ENCODE results near the gene CFAP43. TPM values are rescaled to one million over a fixed set of nuclear protein-coding genes. Genes with fewer than 3 reads are reported as not detected.

The CFAP43 gene, protein sequence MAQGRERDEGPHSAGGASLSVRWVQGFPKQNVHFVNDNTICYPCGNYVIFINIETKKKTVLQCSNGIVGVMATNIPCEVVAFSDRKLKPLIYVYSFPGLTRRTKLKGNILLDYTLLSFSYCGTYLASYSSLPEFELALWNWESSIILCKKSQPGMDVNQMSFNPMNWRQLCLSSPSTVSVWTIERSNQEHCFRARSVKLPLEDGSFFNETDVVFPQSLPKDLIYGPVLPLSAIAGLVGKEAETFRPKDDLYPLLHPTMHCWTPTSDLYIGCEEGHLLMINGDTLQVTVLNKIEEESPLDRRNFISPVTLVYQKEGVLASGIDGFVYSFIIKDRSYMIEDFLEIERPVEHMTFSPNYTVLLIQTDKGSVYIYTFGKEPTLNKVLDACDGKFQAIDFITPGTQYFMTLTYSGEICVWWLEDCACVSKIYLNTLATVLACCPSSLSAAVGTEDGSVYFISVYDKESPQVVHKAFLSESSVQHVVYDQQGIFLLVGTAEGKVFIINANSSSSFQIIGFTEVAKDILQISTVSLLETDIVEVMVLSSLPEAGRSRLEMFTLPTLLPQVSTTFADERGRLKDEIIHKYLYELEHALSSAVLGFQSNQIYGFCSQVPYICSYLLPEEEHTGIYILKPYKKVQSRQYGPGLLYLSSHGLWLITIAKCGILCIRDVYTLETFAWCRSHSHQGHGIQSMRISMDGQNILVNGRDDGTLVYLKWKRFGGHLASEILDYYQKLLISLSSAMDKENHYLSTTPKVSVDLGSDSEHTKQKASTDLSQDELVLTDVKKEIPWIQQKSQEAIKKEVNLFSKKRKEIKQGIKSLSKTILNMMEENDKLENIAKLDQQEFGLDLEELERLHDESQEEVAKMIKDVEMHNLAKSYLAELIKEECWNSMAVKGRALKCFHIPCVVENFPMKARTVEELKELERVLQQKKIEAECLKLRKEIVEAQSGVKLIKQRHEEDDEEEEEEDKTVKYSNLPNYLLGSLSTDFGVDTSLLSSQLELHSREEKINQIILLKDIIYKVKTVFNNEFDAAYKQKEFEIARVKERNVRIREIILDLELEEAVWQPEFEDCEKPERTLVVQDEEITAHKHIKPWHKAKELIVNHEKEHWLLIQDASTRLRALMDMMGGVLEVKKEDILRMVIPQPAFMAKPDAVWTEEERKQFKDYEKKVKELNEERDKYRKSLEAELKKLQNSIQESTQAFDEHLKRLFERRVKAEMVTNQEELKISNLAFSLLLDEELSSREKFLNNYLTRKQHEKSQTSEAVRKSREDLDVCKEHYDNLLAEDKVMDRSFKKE (N-terminal part only)
- under 1 TPM; 0.16 to 0.39 TPM for total RNA-seq
- not detected for polyA plus RNA-seq
- total RNA-seq: 0 to 1.2 (median 0.39) reads per million in 6 experiments

GRCh38 chr10:104231784-104232612 lies at the start of gene CFAP43:
TSS of gene CFAP43 (minus strand) at chr10:104232364. CDS start at chr10:104232246, 118 bp downstream.
- Mint-ChIP-seq H3K27ac (peak within 1 kb of the TSS; percentile 48 to 96 (median 92)), H3K36me3 (no peaks in the 10 kb centered on the region), H3K4me1 (peaks cover 5 to 17% (median 12%) of the 10 kb centered on the region in 4 donors), H3K27me3 (peaks cover 0 to 16% (median 10%) of the 10 kb centered on the region in 5 donors), H3K9me3 (peaks cover 0 to 11% (median 5%) of the 10 kb centered on the region in 9 donors), H3K4me3 (peak within 1 kb of the TSS; percentile 85 to 93 (median 90))
- POLR2A ChIA-PET: interaction anchor here (1.4 kb wide), 1 partner anchor 110 kb away, joined by 6 read pairs; the partner anchor contains the start of gene SFR1
- peak; percentile 98 to 100 (median 99) for DNase-seq
- ATAC-seq: peak; percentile 97 to 99

DNA sequence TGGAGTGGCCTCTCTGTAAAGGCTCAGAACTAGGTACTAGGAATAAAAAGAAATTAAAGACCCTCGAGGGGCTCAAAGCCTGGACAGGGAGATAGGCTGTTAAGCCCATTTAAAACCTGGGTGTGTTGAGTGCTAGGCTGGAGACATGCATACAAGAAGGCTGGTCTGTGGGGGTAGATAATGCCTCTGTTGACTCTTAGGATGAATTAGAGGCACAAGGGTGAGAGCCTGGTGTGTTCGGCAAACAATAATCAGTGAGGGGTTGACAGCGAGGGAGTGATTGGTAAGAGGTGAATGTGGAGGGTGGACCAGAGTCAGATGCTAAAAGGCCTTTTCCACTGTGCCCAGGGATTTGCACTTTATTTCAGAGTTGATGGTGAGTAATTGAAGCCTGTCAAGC lies 49.5 kb upstream of the CFAP43 start:
- Mint-ChIP-seq H3K4me1 (no peaks in the 10 kb centered on the region), H3K27me3 (peaks cover 0 to 11% (median 2%) of the 10 kb centered on the region in 5 donors), H3K9me3 (no peaks in the 10 kb centered on the region), H3K27ac (no peak overlapping the region), H3K36me3 (no peaks in the 10 kb centered on the region), H3K4me3 (no peak overlapping the region)
- POLR2A ChIA-PET: no interaction called here
- no peak for ATAC-seq
- no peak for DNase-seq

GRCh38 chr10:104279550-104280259 lies 47.5 kb upstream of the CFAP43 start:
- Mint-ChIP-seq H3K27me3 (peaks cover 0 to 22% (median 6%) of the 10 kb centered on the region in 5 donors), H3K27ac (peak overlapping the region in 1 of 10 donors; percentile 61), H3K36me3 (no peaks in the 10 kb centered on the region), H3K4me3 (no peak overlapping the region), H3K9me3 (no peaks in the 10 kb centered on the region), H3K4me1 (peaks cover 0 to 3% (median under 1%) of the 10 kb centered on the region in 4 donors)
- ATAC-seq (no peak), DNase-seq (no peak)
- POLR2A ChIA-PET: interaction anchor here (1.2 kb wide), 1 partner anchor 25 kb away, joined by 7 read pairs; the partner anchor contains the start of gene GSTO1

- Mint-ChIP-seq H3K27me3 (peaks cover 0 to 23% (median 6%) of the 10 kb centered on the region in 5 donors), H3K36me3 (no peaks in the 10 kb centered on the region), H3K4me3 (no peak overlapping the region), H3K27ac (no peak overlapping the region), H3K4me1 (peaks cover 0 to 7% (median 3%) of the 10 kb centered on the region in 4 donors), H3K9me3 (no peaks in the 10 kb centered on the region)
- POLR2A ChIA-PET: no interaction called here
- ATAC-seq: no peak
- DNase-seq: no peak
Observed at GRCh38 chr10:104277785-104278184, 45.6 kb upstream of the CFAP43 start.

GRCh38 chr10:104276192-104276591 lies 44.0 kb upstream of the CFAP43 start:
- POLR2A ChIA-PET: no interaction called here
- H3K4me3 Mint-ChIP-seq: no peak overlapping the region

GRCh38 chr10:104274762-104275721 lies 42.9 kb upstream of the CFAP43 start:
- H3K9me3 Mint-ChIP-seq: no peaks in the 10 kb centered on the region
- H3K27ac Mint-ChIP-seq: peak overlapping the region in 1 of 10 donors; percentile 29

More at GRCh38 chr10:104276192-104276591, 44.0 kb upstream of the CFAP43 start:
- Mint-ChIP-seq H3K9me3 (no peaks in the 10 kb centered on the region), H3K36me3 (no peaks in the 10 kb centered on the region), H3K4me1 (peaks cover 0 to 7% (median 4%) of the 10 kb centered on the region in 4 donors), H3K27ac (no peak overlapping the region), H3K27me3 (peaks cover 0 to 23% (median 6%) of the 10 kb centered on the region in 5 donors)
- no peak for DNase-seq
- no peak for ATAC-seq

DNA sequence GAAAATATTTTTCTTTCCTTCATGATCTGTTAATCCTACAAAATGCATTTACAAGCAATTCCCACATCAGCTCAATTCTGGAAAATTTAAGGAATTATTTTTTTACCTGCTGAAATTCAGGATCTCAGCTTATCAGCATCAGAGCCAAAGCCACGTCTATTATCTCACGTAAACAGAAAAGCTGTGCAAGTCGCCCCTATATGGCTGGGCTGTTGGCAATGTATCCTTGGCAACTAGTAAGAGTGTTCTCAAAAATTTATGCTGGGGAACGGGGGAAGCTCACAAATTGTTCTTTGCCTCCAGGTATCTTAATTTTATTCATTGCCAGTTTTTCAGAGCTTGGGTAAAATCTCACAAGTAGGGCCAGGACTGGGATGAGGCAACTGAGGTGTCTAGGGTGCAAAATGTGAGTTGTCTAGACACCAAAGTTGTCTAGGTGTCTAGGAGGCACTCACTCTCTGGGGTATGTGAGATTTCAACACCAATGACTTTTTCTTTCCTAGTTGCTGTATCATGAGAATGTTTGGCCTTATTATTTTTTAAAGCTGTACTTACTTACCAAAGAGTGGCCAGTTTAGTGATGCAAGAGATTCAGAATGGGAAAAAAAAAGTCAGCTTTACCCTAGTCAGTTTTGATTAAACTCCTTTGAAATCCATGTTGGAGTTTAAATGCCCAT lies 41.9 kb upstream of the CFAP43 start:
- DNase-seq (no peak), ATAC-seq (no peak)
- POLR2A ChIA-PET: interaction anchor here (0.7 to 1.9 kb wide), 2 partner anchors 11 to 19 kb away, joined by 3 to 11 read pairs; partner anchors contain the start of gene GSTO1
- no peak overlapping the region for H3K27ac Mint-ChIP-seq
- H3K4me1 Mint-ChIP-seq: peaks cover 0 to 14% (median 7%) of the 10 kb centered on the region in 4 donors
- peak overlapping the region in 3 of 10 donors; percentile 41 to 71 (median 57) for H3K4me3 Mint-ChIP-seq
- no peaks in the 10 kb centered on the region for H3K36me3 Mint-ChIP-seq
- H3K27me3 Mint-ChIP-seq: peaks cover 0 to 21% (median 6%) of the 10 kb centered on the region in 5 donors
- H3K9me3 Mint-ChIP-seq: no peaks in the 10 kb centered on the region

More at GRCh38 chr10:104274762-104275721, 42.9 kb upstream of the CFAP43 start:
- DNase-seq (peak in 8 of 10 donors; percentile 17 to 46 (median 36)), ATAC-seq (peak; percentile 88 to 94)
- Mint-ChIP-seq H3K4me3 (peak overlapping the region in 8 of 10 donors; percentile 4 to 71 (median 48)), H3K36me3 (no peaks in the 10 kb centered on the region), H3K4me1 (peaks cover 0 to 8% (median 4%) of the 10 kb centered on the region in 4 donors), H3K27me3 (peaks cover 0 to 23% (median 6%) of the 10 kb centered on the region in 5 donors)
- POLR2A ChIA-PET: interaction anchor here (0.7 to 1.9 kb wide), 2 partner anchors 12 to 20 kb away, joined by 3 to 11 read pairs; partner anchors contain the start of gene GSTO1

DNA sequence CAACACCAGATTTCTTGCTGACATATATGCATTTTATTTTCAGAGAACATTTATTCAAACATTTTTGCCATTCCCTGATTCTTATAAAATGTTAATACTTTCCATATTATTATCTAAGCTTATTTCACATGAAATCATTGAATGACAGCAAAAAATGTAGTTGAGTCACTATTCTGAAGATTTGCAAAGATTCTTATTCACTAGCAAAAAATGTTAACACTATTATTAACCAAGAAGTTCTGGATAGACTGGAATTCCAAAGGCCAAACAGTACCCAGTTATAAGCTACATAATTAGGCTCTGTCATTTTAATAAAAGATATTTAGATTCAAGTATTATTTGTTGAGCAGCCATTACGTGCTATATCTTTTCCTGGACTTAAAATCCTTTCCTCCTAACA lies 41.1 kb upstream of the CFAP43 start:
- Mint-ChIP-seq H3K4me1 (peaks cover under 1 to 17% (median 13%) of the 10 kb centered on the region in 4 donors), H3K4me3 (no peak overlapping the region), H3K36me3 (peaks cover 0 to 3% (median 0%) of the 10 kb centered on the region in 3 donors), H3K9me3 (no peaks in the 10 kb centered on the region), H3K27ac (no peak overlapping the region), H3K27me3 (peaks cover 0 to 21% (median 5%) of the 10 kb centered on the region in 5 donors)
- no peak for DNase-seq
- no peak for ATAC-seq
- POLR2A ChIA-PET: interaction anchor here (1.0 to 1.9 kb wide), 2 partner anchors 9 to 19 kb away, joined by 3 to 11 read pairs; partner anchors contain the start of gene GSTO1

All from naive thymus-derived CD8-positive, alpha-beta T cell (primary cell).